HEK293 (cell line): Measurements from ENCODE around the gene ZNF652.

Experiments
- CTCF ChIP-seq: fragments of 450-650 bp; formaldehyde crosslinking; IDR thresholded peaks from 2 replicates; pipeline ENCODE4 v1.5.1; 2016; ENCODE audit warnings: missing biosample characterization, missing genetic modification characterization
- IKZF3 ChIP-seq: fragments of 450-650 bp; IDR thresholded peaks from 2 replicates; pipeline ENCODE4 v1.5.0; 2018; ENCODE audit warnings: missing biosample characterization, mild to moderate bottlenecking, missing genetic modification characterization, moderate library complexity
- SCRT2 ChIP-seq: fragments of 450-650 bp; formaldehyde crosslinking; IDR thresholded peaks from 2 replicates; pipeline ENCODE4 v1.5.1; 2016; ENCODE audit warnings: missing biosample characterization, missing genetic modification characterization
- ZBTB7A ChIP-seq: fragments of 450-650 bp; formaldehyde crosslinking; IDR thresholded peaks from 2 replicates; pipeline ENCODE4 v1.5.1; 2016; ENCODE audit warnings: low read depth, missing biosample characterization, missing genetic modification characterization
- ZFP3 ChIP-seq: fragments of 450-650 bp; formaldehyde crosslinking; IDR thresholded peaks from 2 replicates; pipeline ENCODE4 v1.5.1; 2016; ENCODE audit warnings: low read depth, missing biosample characterization, missing genetic modification characterization
- ZNF114 ChIP-seq: fragments of 450-650 bp; formaldehyde crosslinking; IDR thresholded peaks from 2 replicates; pipeline ENCODE4 v1.5.0; 2017; ENCODE audit warnings: missing biosample characterization, missing genetic modification characterization
- ZNF274 ChIP-seq, 2 experiments: fragments of 200-500 bp in 1 of 2; fragments of 450-650 bp in 1 of 2; sonication (Bioruptor generic) in 1 of 2; formaldehyde crosslinking in 1 of 2; IDR thresholded peaks; 2 replicates each; pipeline versions ENCODE4 v1.5.1 to v1.6.1; 2014 to 2016; ENCODE audit warnings: borderline replicate concordance in 1 of 2, inconsistent platforms in 1 of 2, low read length in 1 of 2, missing biosample characterization in 1 of 2, missing genetic modification characterization in 1 of 2
- ZNF354C ChIP-seq: fragments of 450-650 bp; formaldehyde crosslinking; IDR thresholded peaks from 2 replicates; pipeline ENCODE4 v1.5.1; 2016; ENCODE audit warnings: missing biosample characterization, missing genetic modification characterization, low read depth, borderline replicate concordance
- TF ChIP-seq, protein P1 (sequence below): fragments of 450-650 bp; formaldehyde crosslinking; IDR thresholded peaks from 2 replicates; pipeline ENCODE4 v1.5.1; 2016; ENCODE audit warnings: missing biosample characterization, missing genetic modification characterization
- TF ChIP-seq, protein P2 (sequence below): fragments of 450-650 bp; formaldehyde crosslinking; IDR thresholded peaks from 2 replicates; pipeline ENCODE4 v1.5.1; 2016; ENCODE audit warnings: missing biosample characterization, missing genetic modification characterization
- TF ChIP-seq, protein P3 (sequence below): fragments of 450-650 bp; formaldehyde crosslinking; IDR thresholded peaks from 2 replicates; pipeline ENCODE4 v1.5.1; 2016; ENCODE audit warnings: missing biosample characterization, missing genetic modification characterization
- TF ChIP-seq, protein P4 (sequence below): sonication (generic); formaldehyde crosslinking; IDR thresholded peaks from 2 replicates; pipeline ENCODE4 v1.8.1; 2022; ENCODE audit warnings: mild to moderate bottlenecking, moderate library complexity, missing genetic modification reagents

GRCh38 chr17:49409066-49409465, 47.0 kb upstream of the ZNF652 start:
- TF ChIP-seq IKZF3 (no peak), ZFP3 (tag by site-specific recombination) (no peak), CTCF (tag by site-specific recombination) (no peak), ZNF114 (no peak), ZNF354C (tag by site-specific recombination) (no peak), ZBTB7A (tag by site-specific recombination) (no peak), ZNF274 (IDR thresholded peaks at IDR 0.05; ENCODE audit: low read length) (no peak), ZNF274 (tag by site-specific recombination; IDR thresholded peaks at IDR 0.05; ENCODE audit: borderline replicate concordance) (no peak), SCRT2 (tag by site-specific recombination) (no peak)
- TF ChIP-seq, protein P1, sequence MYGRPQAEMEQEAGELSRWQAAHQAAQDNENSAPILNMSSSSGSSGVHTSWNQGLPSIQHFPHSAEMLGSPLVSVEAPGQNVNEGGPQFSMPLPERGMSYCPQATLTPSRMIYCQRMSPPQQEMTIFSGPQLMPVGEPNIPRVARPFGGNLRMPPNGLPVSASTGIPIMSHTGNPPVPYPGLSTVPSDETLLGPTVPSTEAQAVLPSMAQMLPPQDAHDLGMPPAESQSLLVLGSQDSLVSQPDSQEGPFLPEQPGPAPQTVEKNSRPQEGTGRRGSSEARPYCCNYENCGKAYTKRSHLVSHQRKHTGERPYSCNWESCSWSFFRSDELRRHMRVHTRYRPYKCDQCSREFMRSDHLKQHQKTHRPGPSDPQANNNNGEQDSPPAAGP (tag by site-specific recombination): no peak
- TF ChIP-seq, protein P2, sequence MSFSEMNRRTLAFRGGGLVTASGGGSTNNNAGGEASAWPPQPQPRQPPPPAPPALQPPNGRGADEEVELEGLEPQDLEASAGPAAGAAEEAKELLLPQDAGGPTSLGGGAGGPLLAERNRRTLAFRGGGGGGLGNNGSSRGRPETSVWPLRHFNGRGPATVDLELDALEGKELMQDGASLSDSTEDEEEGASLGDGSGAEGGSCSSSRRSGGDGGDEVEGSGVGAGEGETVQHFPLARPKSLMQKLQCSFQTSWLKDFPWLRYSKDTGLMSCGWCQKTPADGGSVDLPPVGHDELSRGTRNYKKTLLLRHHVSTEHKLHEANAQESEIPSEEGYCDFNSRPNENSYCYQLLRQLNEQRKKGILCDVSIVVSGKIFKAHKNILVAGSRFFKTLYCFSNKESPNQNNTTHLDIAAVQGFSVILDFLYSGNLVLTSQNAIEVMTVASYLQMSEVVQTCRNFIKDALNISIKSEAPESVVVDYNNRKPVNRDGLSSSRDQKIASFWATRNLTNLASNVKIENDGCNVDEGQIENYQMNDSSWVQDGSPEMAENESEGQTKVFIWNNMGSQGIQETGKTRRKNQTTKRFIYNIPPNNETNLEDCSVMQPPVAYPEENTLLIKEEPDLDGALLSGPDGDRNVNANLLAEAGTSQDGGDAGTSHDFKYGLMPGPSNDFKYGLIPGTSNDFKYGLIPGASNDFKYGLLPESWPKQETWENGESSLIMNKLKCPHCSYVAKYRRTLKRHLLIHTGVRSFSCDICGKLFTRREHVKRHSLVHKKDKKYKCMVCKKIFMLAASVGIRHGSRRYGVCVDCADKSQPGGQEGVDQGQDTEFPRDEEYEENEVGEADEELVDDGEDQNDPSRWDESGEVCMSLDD: no peak
- TF ChIP-seq, protein P3, sequence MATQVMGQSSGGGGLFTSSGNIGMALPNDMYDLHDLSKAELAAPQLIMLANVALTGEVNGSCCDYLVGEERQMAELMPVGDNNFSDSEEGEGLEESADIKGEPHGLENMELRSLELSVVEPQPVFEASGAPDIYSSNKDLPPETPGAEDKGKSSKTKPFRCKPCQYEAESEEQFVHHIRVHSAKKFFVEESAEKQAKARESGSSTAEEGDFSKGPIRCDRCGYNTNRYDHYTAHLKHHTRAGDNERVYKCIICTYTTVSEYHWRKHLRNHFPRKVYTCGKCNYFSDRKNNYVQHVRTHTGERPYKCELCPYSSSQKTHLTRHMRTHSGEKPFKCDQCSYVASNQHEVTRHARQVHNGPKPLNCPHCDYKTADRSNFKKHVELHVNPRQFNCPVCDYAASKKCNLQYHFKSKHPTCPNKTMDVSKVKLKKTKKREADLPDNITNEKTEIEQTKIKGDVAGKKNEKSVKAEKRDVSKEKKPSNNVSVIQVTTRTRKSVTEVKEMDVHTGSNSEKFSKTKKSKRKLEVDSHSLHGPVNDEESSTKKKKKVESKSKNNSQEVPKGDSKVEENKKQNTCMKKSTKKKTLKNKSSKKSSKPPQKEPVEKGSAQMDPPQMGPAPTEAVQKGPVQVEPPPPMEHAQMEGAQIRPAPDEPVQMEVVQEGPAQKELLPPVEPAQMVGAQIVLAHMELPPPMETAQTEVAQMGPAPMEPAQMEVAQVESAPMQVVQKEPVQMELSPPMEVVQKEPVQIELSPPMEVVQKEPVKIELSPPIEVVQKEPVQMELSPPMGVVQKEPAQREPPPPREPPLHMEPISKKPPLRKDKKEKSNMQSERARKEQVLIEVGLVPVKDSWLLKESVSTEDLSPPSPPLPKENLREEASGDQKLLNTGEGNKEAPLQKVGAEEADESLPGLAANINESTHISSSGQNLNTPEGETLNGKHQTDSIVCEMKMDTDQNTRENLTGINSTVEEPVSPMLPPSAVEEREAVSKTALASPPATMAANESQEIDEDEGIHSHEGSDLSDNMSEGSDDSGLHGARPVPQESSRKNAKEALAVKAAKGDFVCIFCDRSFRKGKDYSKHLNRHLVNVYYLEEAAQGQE (tag by site-specific recombination): no peak
- TF ChIP-seq, protein P4, sequence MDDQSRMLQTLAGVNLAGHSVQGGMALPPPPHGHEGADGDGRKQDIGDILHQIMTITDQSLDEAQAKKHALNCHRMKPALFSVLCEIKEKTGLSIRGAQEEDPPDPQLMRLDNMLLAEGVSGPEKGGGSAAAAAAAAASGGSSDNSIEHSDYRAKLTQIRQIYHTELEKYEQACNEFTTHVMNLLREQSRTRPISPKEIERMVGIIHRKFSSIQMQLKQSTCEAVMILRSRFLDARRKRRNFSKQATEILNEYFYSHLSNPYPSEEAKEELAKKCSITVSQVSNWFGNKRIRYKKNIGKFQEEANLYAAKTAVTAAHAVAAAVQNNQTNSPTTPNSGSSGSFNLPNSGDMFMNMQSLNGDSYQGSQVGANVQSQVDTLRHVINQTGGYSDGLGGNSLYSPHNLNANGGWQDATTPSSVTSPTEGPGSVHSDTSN: no peak
